ENCODE data around the gene CNR2. TPM values are rescaled to one million over a fixed set of nuclear protein-coding genes. Genes with fewer than 3 reads are reported as not detected.
"Not testable (repeated sequence)": the region's sequence is repeated elsewhere in the genome, so short reads cannot be mapped to it uniquely, and the experiment has no call there.

The CNR2 gene
- total RNA-seq = not detected

DNA sequence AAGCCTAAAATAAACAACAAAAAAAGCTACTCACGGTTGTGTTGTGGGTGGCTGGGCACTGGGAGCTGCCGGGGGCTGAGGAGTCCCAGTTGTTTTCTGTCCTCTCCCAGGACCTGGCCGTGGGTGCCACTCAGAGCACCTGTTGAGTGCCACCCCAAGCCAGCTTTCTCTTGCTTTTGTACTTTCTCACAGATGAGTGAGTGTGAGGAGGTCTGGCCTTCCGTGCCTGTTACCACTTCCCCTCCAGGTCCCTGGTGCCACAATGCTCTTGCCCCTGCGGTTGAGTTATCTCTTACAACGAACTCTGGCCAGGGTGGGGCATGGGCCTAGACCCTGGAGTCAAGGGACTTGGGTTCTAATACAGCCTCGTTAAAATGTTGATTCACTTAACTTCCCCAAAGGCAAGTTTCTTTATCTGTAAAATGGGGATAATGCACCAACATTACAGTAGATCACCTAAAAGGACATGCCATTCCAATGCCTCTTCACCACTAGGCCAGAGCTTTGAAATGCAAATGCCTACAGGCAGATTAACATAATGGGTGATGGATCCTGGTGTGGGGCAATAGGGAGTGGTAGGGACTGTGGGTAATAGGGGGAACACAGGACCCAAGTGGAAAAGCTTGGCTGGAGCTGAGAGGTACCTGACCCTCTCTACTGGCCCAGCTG lies at the start of gene CNR2:
Gene CNR2, minus strand, starts transcription at position 151 of the 669 bp plus-strand sequence. CDS start 37,745 bp downstream, outside the sequence.
- intact Hi-C loops (cut with DNase I) = no loop called here

DNA sequence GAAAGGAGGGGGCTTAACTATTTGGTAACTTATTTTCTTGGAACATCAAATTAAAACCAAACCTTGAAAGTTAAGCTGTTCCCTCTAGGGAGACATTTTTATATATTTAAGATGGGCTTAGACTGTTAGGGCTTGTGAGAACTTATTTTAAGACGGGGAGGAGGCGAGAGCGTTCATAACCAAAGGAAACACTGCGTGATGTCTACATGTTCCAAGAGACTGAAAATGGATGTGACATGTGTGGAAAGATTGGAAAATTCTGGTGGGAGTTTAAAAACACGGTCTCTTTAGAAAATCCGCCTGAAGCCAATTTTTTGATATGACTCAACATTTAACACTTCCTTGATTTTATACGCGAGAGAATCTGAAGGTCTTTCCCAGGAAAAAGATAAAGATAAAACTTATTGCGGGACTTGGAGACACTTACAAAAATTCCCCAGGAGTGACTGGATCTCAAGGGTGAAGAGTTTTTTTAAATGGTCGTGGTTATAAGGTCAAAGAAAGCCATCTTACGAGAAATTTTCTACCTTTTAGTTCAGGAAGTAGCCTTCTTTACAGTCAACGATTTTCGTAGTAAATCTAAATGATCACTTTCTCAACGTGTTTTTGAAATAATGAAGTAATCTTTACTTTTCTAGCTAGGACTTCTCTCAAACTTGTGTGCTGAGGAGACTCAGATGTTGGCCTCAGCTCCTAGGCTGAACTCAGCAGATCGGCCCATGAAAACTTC lies 47.3 kb upstream of the CNR2 start:
- Histone ChIP-seq H3K36me3 (peaks cover 0 to 21% of the 10 kb centered on the region in 2 donors), H3K27ac (peak overlapping the region; percentile 99), H3K4me1 (peaks cover 42% of the 10 kb centered on the region), H3K4me3 (peak overlapping the region; percentile 82 to 91), H3K27me3 (no peaks in the 10 kb centered on the region), H3K9me3 (no peaks in the 10 kb centered on the region)
- no peak for TF ChIP-seq POLR2AphosphoS5 (IDR thresholded peaks at IDR 0.05; ENCODE audit: insufficient read depth in 1 of 2, low read depth in 1 of 2)
- no peak for TF ChIP-seq POLR2A (IDR thresholded peaks at IDR 0.05)
- TF ChIP-seq, protein P1, sequence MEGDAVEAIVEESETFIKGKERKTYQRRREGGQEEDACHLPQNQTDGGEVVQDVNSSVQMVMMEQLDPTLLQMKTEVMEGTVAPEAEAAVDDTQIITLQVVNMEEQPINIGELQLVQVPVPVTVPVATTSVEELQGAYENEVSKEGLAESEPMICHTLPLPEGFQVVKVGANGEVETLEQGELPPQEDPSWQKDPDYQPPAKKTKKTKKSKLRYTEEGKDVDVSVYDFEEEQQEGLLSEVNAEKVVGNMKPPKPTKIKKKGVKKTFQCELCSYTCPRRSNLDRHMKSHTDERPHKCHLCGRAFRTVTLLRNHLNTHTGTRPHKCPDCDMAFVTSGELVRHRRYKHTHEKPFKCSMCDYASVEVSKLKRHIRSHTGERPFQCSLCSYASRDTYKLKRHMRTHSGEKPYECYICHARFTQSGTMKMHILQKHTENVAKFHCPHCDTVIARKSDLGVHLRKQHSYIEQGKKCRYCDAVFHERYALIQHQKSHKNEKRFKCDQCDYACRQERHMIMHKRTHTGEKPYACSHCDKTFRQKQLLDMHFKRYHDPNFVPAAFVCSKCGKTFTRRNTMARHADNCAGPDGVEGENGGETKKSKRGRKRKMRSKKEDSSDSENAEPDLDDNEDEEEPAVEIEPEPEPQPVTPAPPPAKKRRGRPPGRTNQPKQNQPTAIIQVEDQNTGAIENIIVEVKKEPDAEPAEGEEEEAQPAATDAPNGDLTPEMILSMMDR (IDR thresholded peaks at IDR 0.05) = no peak
- intact Hi-C loops (cut with DNase I) = no loop called here
- DNase-seq (ENCODE audit: extremely low spot score in 2 of 2) = no peak

More for the DNA sequence above, at the start of gene CNR2:
- Histone ChIP-seq H3K4me1 (peaks cover 5% of the 10 kb centered on the region), H3K27me3 (no peaks in the 10 kb centered on the region), H3K9me3 (no peaks in the 10 kb centered on the region), H3K27ac (no peak within 1 kb of the TSS), H3K4me3 (no peak within 1 kb of the TSS), H3K36me3 (no peaks in the 10 kb centered on the region)
- DNase-seq (ENCODE audit: extremely low spot score in 2 of 2) = no peak
- TF ChIP-seq POLR2AphosphoS5 (IDR thresholded peaks at IDR 0.05; ENCODE audit: insufficient read depth in 1 of 2, low read depth in 1 of 2) = no peak

- TF ChIP-seq, protein P1 (IDR thresholded peaks at IDR 0.05) = peak in 1 of 3 experiments; percentile 6
- TF ChIP-seq POLR2AphosphoS5 (IDR thresholded peaks at IDR 0.05; ENCODE audit: insufficient read depth in 1 of 2, low read depth in 1 of 2) (peak; percentile 73 to 99), POLR2A (IDR thresholded peaks at IDR 0.05) (peak in 1 of 2 donors; percentile 94)
- Histone ChIP-seq H3K27ac (peak within 1 kb of the TSS; percentile 99), H3K9me3 (no peaks in the 10 kb centered on the region), H3K4me1 (peaks cover 41% of the 10 kb centered on the region), H3K36me3 (peaks cover 0 to 21% of the 10 kb centered on the region in 2 donors), H3K4me3 (peak within 1 kb of the TSS; percentile 82 to 91), H3K27me3 (no peaks in the 10 kb centered on the region)
- DNase-seq (ENCODE audit: extremely low spot score in 2 of 2) = peak; percentile 99
- intact Hi-C loops (cut with DNase I) = loop anchor here (5.0 kb wide), 1 partner anchor 68 kb away; no protein-coding TSS in a partner anchor
Observed at GRCh38 chr1:23959461-23960290, 46.5 kb upstream of the CNR2 start, which contains the start of gene PNRC2. PNRC2 (plus strand) TSS chr1:23959828; CDS start chr1:23961458, 1,630 bp downstream.

DNA sequence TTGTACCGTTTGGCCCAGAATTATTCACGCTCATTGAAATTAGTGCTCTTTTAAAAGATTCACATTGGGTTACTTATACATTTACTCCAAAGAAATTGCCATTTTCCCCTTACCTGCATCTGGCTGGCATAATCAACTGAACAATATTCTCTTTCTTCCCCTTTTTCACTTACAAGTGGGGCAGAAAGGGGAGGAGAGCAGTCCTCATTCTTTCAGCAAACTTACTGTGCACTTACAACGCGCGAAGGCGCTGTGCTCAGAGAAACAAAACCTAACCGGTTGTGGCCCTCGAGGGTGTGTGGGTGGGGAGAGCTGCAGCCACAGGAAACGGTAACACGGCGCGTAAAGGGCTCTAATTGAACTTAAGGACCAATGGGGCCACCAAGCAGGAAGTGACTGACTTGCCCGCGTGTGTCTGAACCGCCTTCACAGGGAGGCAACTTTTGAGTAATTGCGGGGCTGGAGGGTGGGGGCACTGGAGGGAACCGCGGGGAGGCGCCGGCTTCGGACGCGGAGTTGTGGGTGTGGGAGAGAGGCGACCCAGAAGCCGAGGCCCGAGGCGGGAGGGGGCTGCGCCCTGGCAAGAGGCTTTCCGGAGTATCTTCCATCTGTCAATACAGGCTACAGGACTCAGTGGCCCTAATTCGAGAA lies 45.8 kb upstream of the CNR2 start:
- Histone ChIP-seq H3K9me3 (no peaks in the 10 kb centered on the region), H3K27ac (peak overlapping the region; percentile 99), H3K4me3 (peak overlapping the region; percentile 82 to 91), H3K27me3 (no peaks in the 10 kb centered on the region), H3K4me1 (peaks cover 33% of the 10 kb centered on the region), H3K36me3 (peaks cover 0 to 16% of the 10 kb centered on the region in 2 donors)
- TF ChIP-seq POLR2A (IDR thresholded peaks at IDR 0.05) = peak in 1 of 2 donors; percentile 3
- TF ChIP-seq, protein P1 (IDR thresholded peaks at IDR 0.05) = peak in 1 of 3 experiments; percentile 31
- peak in 1 of 2 donors; percentile 62 for TF ChIP-seq POLR2AphosphoS5 (IDR thresholded peaks at IDR 0.05; ENCODE audit: insufficient read depth in 1 of 2, low read depth in 1 of 2)
- intact Hi-C loops (cut with DNase I) = loop anchor here (5.0 kb wide), 1 partner anchor 68 kb away; no protein-coding TSS in a partner anchor
- peak in 1 of 2 donors; percentile 94 for DNase-seq (ENCODE audit: extremely low spot score in 2 of 2)

- not testable (repeated sequence) for H3K36me3 ChIP-seq; H3K9me3 ChIP-seq; DNase-seq (ENCODE audit: extremely low spot score in 2 of 2); H3K27me3 ChIP-seq
- peaks cover 29% of the 10 kb centered on the region for H3K4me1 ChIP-seq
- intact Hi-C loops (cut with DNase I) = loop anchor here (5.0 kb wide), 1 partner anchor 69 kb away; no protein-coding TSS in a partner anchor
- peak overlapping the region; percentile 99 for H3K27ac ChIP-seq
- peak overlapping the region; percentile 82 to 91 for H3K4me3 ChIP-seq
Observed at GRCh38 chr1:23958040-23958809, 45.1 kb upstream of the CNR2 start.

All from vagina (tissue), 2 donors.